Esophagus muscularis mucosa (tissue), 4 donors: Measurements from ENCODE around the gene PPP4R2. TPM values are rescaled to one million over a fixed set of nuclear protein-coding genes. Genes with fewer than 3 reads are reported as not detected.

Experiments used
- DNase-seq: peaks from one replicate; pipeline ENCODE4 v3.0.0-alpha.2; 2017; ENCODE audit errors: extremely low spot score
- H3K27ac ChIP-seq, 4 donors: fragments of 200-600 bp; sonication (generic); replicated peaks in 1 of 4; 1 replicate in 3 of 4; 2 replicates in 1 of 4; pipeline ENCODE4 v1.5.1; 2016 to 2019; ENCODE audit warnings: mild to moderate bottlenecking in 1 of 4
- H3K27me3 ChIP-seq, 4 donors: fragments of 200-600 bp; sonication (generic); one replicate each; pipeline versions ENCODE4 v1.5.1 to v1.6.0; 2016 to 2019
- H3K36me3 ChIP-seq, 4 donors: fragments of 200-600 bp; sonication (generic); one replicate each; pipeline ENCODE4 v1.5.1; 2016 to 2019
- H3K4me1 ChIP-seq, 4 donors: fragments of 200-600 bp; sonication (generic); one replicate each; pipeline ENCODE4 v1.5.1; 2016 to 2019
- H3K4me3 ChIP-seq, 4 donors: fragments of 200-600 bp; sonication (generic); 1 replicate in 2 of 4; 2 replicates in 2 of 4; pipeline ENCODE4 v1.5.1; 2016 to 2019; ENCODE audit warnings: mild to moderate bottlenecking in 4 of 4, moderate library complexity in 1 of 4
- H3K9me3 ChIP-seq, 4 donors: fragments of 200-600 bp; sonication (generic); 1 replicate in 3 of 4; 2 replicates in 1 of 4; pipeline ENCODE4 v1.5.1; 2016 to 2019
- EP300 ChIP-seq: sonication (generic); formaldehyde crosslinking; IDR thresholded peaks from one replicate; pipeline ENCODE4 v1.6.1; 2017; ENCODE audit warnings: antibody characterized with exemption
- POLR2A ChIP-seq: fragments of 450-650 bp; IDR thresholded peaks from one replicate; pipeline ENCODE4 v1.6.1; 2017; ENCODE audit warnings: antibody characterized with exemption, moderate library complexity, mild to moderate bottlenecking, low read depth
- POLR2AphosphoS5 ChIP-seq, 2 donors: sonication (generic); formaldehyde crosslinking; IDR thresholded peaks; one replicate each; pipeline ENCODE4 v1.6.1; 2017; ENCODE audit warnings: antibody characterized with exemption in 2 of 2
- WGBS: methylation state at CpG from one replicate; pipeline ENCODE4 v1.1.5; 2018; 5-methylcytosine and 5-hydroxymethylcytosine counted together
- intact Hi-C: fragments of 100-400 bp; cut with DNase I; formaldehyde crosslinking; loops from one replicate; pipeline ENCODE4 v1.15.1; 2023
- total RNA-seq, 4 donors: library from RNA; depleted of rRNA; stranded (reverse); fragments of >200 nt; gene quantifications; one replicate each; pipeline versions ENCODE4 v1.1.0 to v1.2.1, GENCODE V29; 2016
- TF ChIP-seq, protein P1 (sequence below), 3 experiments: fragments of 200-600 bp in 2 of 3; fragments of 450-650 bp in 1 of 3; sonication (generic) in 2 of 3; IDR thresholded peaks; one replicate each; pipeline ENCODE4 v1.5.1; 2017 to 2019; ENCODE audit warnings: antibody characterized with exemption in 3 of 3, mild to moderate bottlenecking in 2 of 3, moderate library complexity in 1 of 3

Gene PPP4R2
- total RNA-seq, 4 donors from 2014 or later, result 24.6 to 60.6 (median 33.9) TPM

DNA sequence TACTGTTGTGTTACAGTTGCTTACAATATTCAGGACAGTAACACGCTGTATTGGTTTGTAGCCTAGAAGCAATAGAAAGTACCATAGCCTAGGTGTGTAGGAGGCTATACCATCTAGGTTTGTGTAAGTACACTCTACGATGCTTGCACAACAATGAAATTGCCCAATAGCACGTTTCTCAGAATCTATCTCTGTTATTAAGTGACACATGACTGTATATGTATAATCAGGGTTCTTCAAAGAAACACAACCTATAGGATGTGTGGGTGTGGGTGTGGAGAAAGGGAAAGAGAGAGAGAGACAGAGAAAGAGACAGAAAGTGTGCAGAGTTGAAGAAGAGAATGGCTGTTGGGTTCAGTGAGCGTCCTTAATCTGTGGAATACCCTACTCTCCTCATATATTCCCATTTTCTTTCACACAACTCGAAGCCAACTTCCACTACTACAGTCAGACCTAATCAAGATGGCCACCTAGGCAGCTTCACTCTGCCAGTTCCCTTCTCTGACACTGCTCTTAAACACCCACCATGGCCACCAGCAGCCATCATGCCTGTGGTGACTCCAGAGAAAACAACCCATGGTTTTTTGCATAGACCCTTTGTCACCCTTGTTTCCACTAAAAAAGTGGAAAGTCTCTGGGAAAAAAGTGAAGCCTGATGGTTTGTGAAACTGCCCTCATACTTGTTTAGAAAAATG is 5.8 kb upstream of the PPP4R2 start:
- peaks cover 0 to 1% (median 0%) of the 10 kb centered on the region in 4 donors for H3K9me3 ChIP-seq
- H3K36me3 ChIP-seq, result no peaks in the 10 kb centered on the region
- H3K4me3 ChIP-seq, result no peak overlapping the region
- intact Hi-C loops, result no loop called here
- TF ChIP-seq POLR2AphosphoS5 (IDR thresholded peaks at IDR 0.05) (no peak), POLR2A (no peak)
- TF ChIP-seq, protein P1, sequence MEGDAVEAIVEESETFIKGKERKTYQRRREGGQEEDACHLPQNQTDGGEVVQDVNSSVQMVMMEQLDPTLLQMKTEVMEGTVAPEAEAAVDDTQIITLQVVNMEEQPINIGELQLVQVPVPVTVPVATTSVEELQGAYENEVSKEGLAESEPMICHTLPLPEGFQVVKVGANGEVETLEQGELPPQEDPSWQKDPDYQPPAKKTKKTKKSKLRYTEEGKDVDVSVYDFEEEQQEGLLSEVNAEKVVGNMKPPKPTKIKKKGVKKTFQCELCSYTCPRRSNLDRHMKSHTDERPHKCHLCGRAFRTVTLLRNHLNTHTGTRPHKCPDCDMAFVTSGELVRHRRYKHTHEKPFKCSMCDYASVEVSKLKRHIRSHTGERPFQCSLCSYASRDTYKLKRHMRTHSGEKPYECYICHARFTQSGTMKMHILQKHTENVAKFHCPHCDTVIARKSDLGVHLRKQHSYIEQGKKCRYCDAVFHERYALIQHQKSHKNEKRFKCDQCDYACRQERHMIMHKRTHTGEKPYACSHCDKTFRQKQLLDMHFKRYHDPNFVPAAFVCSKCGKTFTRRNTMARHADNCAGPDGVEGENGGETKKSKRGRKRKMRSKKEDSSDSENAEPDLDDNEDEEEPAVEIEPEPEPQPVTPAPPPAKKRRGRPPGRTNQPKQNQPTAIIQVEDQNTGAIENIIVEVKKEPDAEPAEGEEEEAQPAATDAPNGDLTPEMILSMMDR (IDR thresholded peaks at IDR 0.05), result no peak
- H3K4me1 ChIP-seq, result no peaks in the 10 kb centered on the region
- H3K27ac ChIP-seq, result no peak overlapping the region
- DNase-seq, result no peak
- no peaks in the 10 kb centered on the region for H3K27me3 ChIP-seq
- 91% methylated on average over 5 of the region's 5 CpGs for WGBS

DNA sequence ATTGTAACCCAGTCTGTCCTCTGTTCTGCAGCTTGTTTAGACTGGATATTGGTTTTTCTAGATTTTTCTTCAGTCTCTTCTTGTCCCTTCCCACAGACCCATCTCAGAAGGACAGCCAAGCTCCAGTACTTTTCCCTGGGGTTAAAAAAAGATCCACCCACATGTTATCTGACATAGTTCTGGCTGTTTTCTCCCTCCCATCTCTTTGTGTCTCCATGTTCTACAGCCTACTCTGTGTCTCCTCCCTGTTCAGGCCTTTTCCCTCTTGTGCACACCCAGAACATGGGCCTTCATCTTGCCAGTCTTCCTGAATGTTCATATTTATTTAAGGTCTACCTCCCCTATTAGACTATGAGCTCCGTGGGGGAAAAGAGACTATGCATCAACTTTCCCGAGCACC is 5.1 kb upstream of the PPP4R2 start:
- H3K4me1 ChIP-seq, result peaks cover 4 to 6% (median 5%) of the 10 kb centered on the region in 4 donors
- no peaks in the 10 kb centered on the region for H3K27me3 ChIP-seq
- H3K27ac ChIP-seq, result no peak overlapping the region
- TF ChIP-seq, protein P1 (IDR thresholded peaks at IDR 0.05), result no peak
- TF ChIP-seq EP300 (no peak), POLR2A (no peak), POLR2AphosphoS5 (IDR thresholded peaks at IDR 0.05) (no peak)
- H3K9me3 ChIP-seq, result no peaks in the 10 kb centered on the region
- intact Hi-C loops, result no loop called here
- WGBS, result 57% methylated on average over 2 of the region's 2 CpGs
- DNase-seq, result no peak
- H3K36me3 ChIP-seq, result no peaks in the 10 kb centered on the region
- H3K4me3 ChIP-seq, result no peak overlapping the region

DNA sequence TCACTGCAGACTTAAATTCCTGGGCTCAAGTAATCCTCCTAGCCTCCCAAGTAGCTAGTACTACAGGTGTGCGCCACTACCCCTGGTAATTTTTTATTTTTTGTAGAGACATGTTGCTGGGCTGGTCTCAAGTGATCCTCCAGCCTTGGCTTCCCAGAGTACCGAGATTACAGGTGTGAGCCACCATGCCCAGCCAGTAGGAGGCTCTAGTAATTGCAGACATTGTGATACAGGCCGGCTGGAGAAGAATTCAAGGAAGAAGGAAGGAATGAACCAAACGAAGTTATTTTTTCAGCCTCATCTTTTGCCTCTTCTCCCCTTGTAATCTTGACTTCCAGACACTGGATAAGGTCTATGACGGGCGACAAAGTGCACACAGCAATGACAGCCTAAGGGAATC is 3.2 kb upstream of the PPP4R2 start:
- Histone ChIP-seq H3K27me3 (no peaks in the 10 kb centered on the region), H3K36me3 (no peaks in the 10 kb centered on the region), H3K4me3 (no peak overlapping the region), H3K4me1 (peaks cover 10 to 14% (median 12%) of the 10 kb centered on the region in 4 donors), H3K9me3 (no peaks in the 10 kb centered on the region), H3K27ac (no peak overlapping the region)
- intact Hi-C loops, result no loop called here
- TF ChIP-seq EP300 (no peak), POLR2A (no peak), POLR2AphosphoS5 (IDR thresholded peaks at IDR 0.05) (no peak)
- TF ChIP-seq, protein P1 (IDR thresholded peaks at IDR 0.05), result no peak
- 85% methylated on average over 6 of the region's 6 CpGs for WGBS
- DNase-seq, result no peak

DNA sequence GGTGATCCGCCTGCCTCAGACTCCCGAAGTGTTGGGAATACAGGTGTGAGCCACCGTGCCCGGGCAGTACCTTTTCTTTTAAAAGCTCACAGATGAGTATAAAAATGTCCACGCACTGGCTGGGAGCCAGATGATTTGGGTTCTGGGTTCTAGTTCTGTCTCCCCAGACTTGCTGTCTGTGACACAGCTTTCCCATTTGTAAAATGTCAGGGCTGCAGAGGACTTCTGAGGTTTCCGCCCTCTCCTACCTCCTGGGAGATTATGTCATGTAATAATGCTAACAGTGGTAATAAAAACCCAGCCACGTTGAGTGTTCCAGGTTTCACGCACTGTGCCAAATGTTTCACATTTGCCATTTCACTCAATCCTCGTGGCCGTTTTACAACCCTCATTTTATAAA is 1.3 kb upstream of the PPP4R2 start:
- Histone ChIP-seq H3K27ac (no peak overlapping the region), H3K27me3 (no peaks in the 10 kb centered on the region), H3K4me3 (no peak overlapping the region), H3K4me1 (peaks cover 28 to 33% (median 31%) of the 10 kb centered on the region in 4 donors), H3K36me3 (peaks cover 0 to 8% (median 0%) of the 10 kb centered on the region in 4 donors), H3K9me3 (no peaks in the 10 kb centered on the region)
- no peak for DNase-seq
- TF ChIP-seq EP300 (no peak), POLR2A (no peak), POLR2AphosphoS5 (IDR thresholded peaks at IDR 0.05) (no peak)
- TF ChIP-seq, protein P1 (IDR thresholded peaks at IDR 0.05), result no peak
- intact Hi-C loops, result loop anchor here (5.0 kb wide), 2 partner anchors 47 to 58 kb away; no protein-coding TSS in a partner anchor
- WGBS, result 81% methylated on average over 9 of the region's 10 CpGs
